Endothelial cell of umbilical vein (primary cell): ENCODE measurements around the gene DISP2. TPM values are rescaled to one million over a fixed set of nuclear protein-coding genes. Genes with fewer than 3 reads are reported as not detected.

ENCODE experiments used
- BruUV-seq: library from RNA; stranded (reverse); fragments of 400-500 nt; replicated peaks from 2 replicates; lab custom pipeline; 2021; lab: Mats Ljungman, UMichigan
- CTCF ChIA-PET: fragments of 300-600, 350-600 bp; sonication (Branson Sonifier 250); formaldehyde crosslinking; loops from one replicate; lab custom pipeline; 2021; ENCODE audit warnings: antibody characterized with exemption, inconsistent platforms; lab: Charles Lee
- POLR2A ChIA-PET: fragments of 300-600, 350-600 bp; sonication (Branson Sonifier 250); formaldehyde crosslinking; loops from one replicate; lab custom pipeline; 2021; ENCODE audit warnings: antibody characterized with exemption, inconsistent platforms; lab: Charles Lee
- DNase-seq: peaks from one replicate; pipeline ENCODE4 v3.0.0-alpha.2; 2011; ENCODE audit warnings: low read depth, low spot score
- FAIRE-seq: peaks from 2 replicates; lab custom pipeline; 2011; peaks lifted over from hg19 to GRCh38; lab: Jason Lieb, UNC
- H2AFZ ChIP-seq: 2 replicates; pipeline ENCODE4 v1.6.0; 2012; ENCODE audit warnings: low read depth, low read length, control low read depth, inconsistent platforms
- H3K27ac ChIP-seq: 2 replicates; pipeline ENCODE4 v1.5.1; 2011; ENCODE audit warnings: low read depth, mild to moderate bottlenecking, control low read depth, low read length, moderate library complexity; ENCODE audit not compliant: insufficient read depth
- H3K27me3 ChIP-seq, 2 experiments: 2 replicates each; pipeline versions ENCODE4 v1.6.0 to v1.6.1; 2011; ENCODE audit warnings: low read length in 2 of 2, mixed read lengths in 1 of 2; ENCODE audit not compliant: control insufficient read depth in 2 of 2, insufficient read depth in 2 of 2
- H3K36me3 ChIP-seq, 2 experiments: 2 replicates in 1 of 2; 3 replicates in 1 of 2; pipeline ENCODE4 v1.5.1; 2011; ENCODE audit warnings: low read length in 2 of 2, mild to moderate bottlenecking in 1 of 2, moderate library complexity in 1 of 2; ENCODE audit not compliant: control insufficient read depth in 2 of 2, insufficient read depth in 2 of 2; ENCODE audit errors: extremely low read depth in 1 of 2
- H3K4me1 ChIP-seq: 3 replicates; pipeline ENCODE4 v1.5.1; 2011; ENCODE audit warnings: mild to moderate bottlenecking, low read length; ENCODE audit not compliant: control insufficient read depth, insufficient read depth; ENCODE audit errors: extremely low read depth
- H3K4me2 ChIP-seq: 2 replicates; pipeline ENCODE4 v1.6.1; 2011; ENCODE audit warnings: low read length, control low read depth, mixed read lengths; ENCODE audit not compliant: insufficient read depth
- H3K4me3 ChIP-seq, 3 experiments: fragments of 200-600 bp in 1 of 3; sonication (generic), shearing (Covaris generic) in 1 of 3; replicated peaks in 1 of 3; 2 replicates each; pipeline ENCODE4 v1.5.1; 2011 to 2016; ENCODE audit warnings: control low read depth in 3 of 3, low read length in 3 of 3, mild to moderate bottlenecking in 2 of 3, inconsistent platforms in 1 of 3, low read depth in 1 of 3, moderate library complexity in 1 of 3; ENCODE audit not compliant: insufficient read depth in 1 of 3
- H3K79me2 ChIP-seq: 2 replicates; pipeline ENCODE4 v1.6.0; 2012; ENCODE audit warnings: low read length, inconsistent platforms; ENCODE audit not compliant: control insufficient read depth, insufficient read depth
- H3K9ac ChIP-seq: replicated peaks from 2 replicates; pipeline ENCODE3; 2011; ENCODE audit warnings: low read length, control low read depth; ENCODE audit not compliant: insufficient read depth; ENCODE audit errors: extremely low read depth
- H3K9me1 ChIP-seq: replicated peaks from 3 replicates; pipeline ENCODE4 v1.6.0; 2011; ENCODE audit warnings: mild to moderate bottlenecking, low read length; ENCODE audit not compliant: control insufficient read depth, insufficient read depth; ENCODE audit errors: extremely low read depth
- H3K9me3 ChIP-seq: replicated peaks from 2 replicates; pipeline ENCODE4 v1.5.1; 2012; ENCODE audit warnings: low read length, inconsistent platforms; ENCODE audit not compliant: control insufficient read depth, insufficient read depth
- H4K20me1 ChIP-seq: replicated peaks from 2 replicates; pipeline ENCODE3; 2011; ENCODE audit warnings: mild to moderate bottlenecking, low read length; ENCODE audit not compliant: control insufficient read depth, insufficient read depth; ENCODE audit errors: extremely low read depth
- CTCF ChIP-seq, 2 donors: IDR thresholded peaks; 1 replicate in 1 of 2; 2 replicates in 1 of 2; pipeline ENCODE4 v1.5.1; 2011; ENCODE audit warnings: low read length in 2 of 2, mild to moderate bottlenecking in 2 of 2, moderate library complexity in 2 of 2, control low read depth in 1 of 2, inconsistent platforms in 1 of 2, low read depth in 1 of 2; ENCODE audit not compliant: insufficient read depth in 1 of 2; ENCODE audit errors: extremely low read depth in 1 of 2
- EZH2 ChIP-seq: IDR thresholded peaks from 2 replicates; pipeline ENCODE4 v1.6.1; 2012; ENCODE audit warnings: borderline replicate concordance, low read depth, mild to moderate bottlenecking, moderate library complexity, low read length, inconsistent platforms; ENCODE audit not compliant: severe bottlenecking
- FOS ChIP-seq: IDR thresholded peaks from 2 replicates; pipeline ENCODE4 v1.6.1; 2011; ENCODE audit warnings: mild to moderate bottlenecking, low read length, moderate library complexity, borderline replicate concordance; ENCODE audit not compliant: insufficient read depth
- GATA2 ChIP-seq: IDR thresholded peaks from 2 replicates; pipeline ENCODE4 v1.7.0; 2011; ENCODE audit warnings: low read depth, mild to moderate bottlenecking, moderate library complexity, mixed read lengths, low read length; ENCODE audit not compliant: insufficient read length, insufficient read depth
- JUN ChIP-seq: IDR thresholded peaks from 2 replicates; pipeline ENCODE4 v1.6.1; 2011; ENCODE audit warnings: borderline replicate concordance, low read depth; ENCODE audit not compliant: insufficient read length, insufficient read depth
- MYC ChIP-seq: IDR thresholded peaks from one replicate; pipeline ENCODE4 v1.6.1; 2011; ENCODE audit warnings: mild to moderate bottlenecking, low read depth, low read length
- POLR2A ChIP-seq: IDR thresholded peaks from 2 replicates; pipeline ENCODE4 v1.6.1; 2012; ENCODE audit warnings: low read depth, mild to moderate bottlenecking, control low read depth, low read length
- POLR2AphosphoS5 ChIP-seq: IDR thresholded peaks from 2 replicates; pipeline ENCODE4 v1.6.1; 2012; ENCODE audit warnings: low read depth, mild to moderate bottlenecking, control low read depth, low read length, moderate library complexity; ENCODE audit not compliant: insufficient read depth
- dilution Hi-C: fragments of 300-500 bp; cut with MboI; formaldehyde crosslinking; loops from one replicate; pipeline ENCODE4 v1.15.0; 2019; ENCODE audit warnings: low sequenced_read_pairs; ENCODE audit not compliant: extremely low pct_ligation_motif_present
- intact Hi-C: fragments of 100-400 bp; cut with micrococcal nuclease; formaldehyde crosslinking; loops from one replicate; pipeline ENCODE4 v1.10.0; 2022
- polyA plus RNA-seq, 4 experiments: library from polyadenylated mRNA; depleted of rRNA in 3 of 4; stranded (reverse) in 3 of 4; unstranded in 1 of 4; fragments of >200 nt; gene quantifications; 2 replicates each; pipeline versions ENCODE4 v1.2.1 to v1.2.3, GENCODE V29; 2011 to 2012; ENCODE audit warnings: missing spikeins in 1 of 4
- total RNA-seq: library from RNA; stranded (reverse); gene quantifications from 2 replicates; pipeline ENCODE4 v1.2.3, GENCODE V29; 2021
- TF ChIP-seq, protein P1 (sequence below): IDR thresholded peaks from 2 replicates; pipeline ENCODE4 v1.6.1; 2011; ENCODE audit not compliant: insufficient read depth, insufficient read length

DISP2 gene
- total and polyA plus RNA-seq, 2 donors (not counting 3 experiments of a cell fraction or from before 2014, with no cell fraction given): 0.10 to 1.2 TPM

GRCh38 chr15:40367686-40368611 lies 9.9 kb downstream of the DISP2 start:
- H3K4me3 ChIP-seq: peak overlapping the region in 2 of 3 experiments; percentile 15 to 22
- H3K9ac ChIP-seq: no peak overlapping the region

More at GRCh38 chr15:40367686-40368611, 9.9 kb downstream of the DISP2 start:
- intact Hi-C loops (loop anchor here (1.0 to 5.0 kb wide), 6 partner anchors 10 to 139 kb away; partner anchors contain the start of genes DISP2, IVD and KNSTRN), dilution Hi-C loops (no loop called here)
- BruUV-seq: no TSS peak
- H3K9me3 ChIP-seq: no peaks in the 10 kb centered on the region
- H3K4me2 ChIP-seq: no peak overlapping the region
- H3K4me1 ChIP-seq: peaks cover 10% of the 10 kb centered on the region
- peak; percentile 97 for FAIRE-seq
- H3K9me1 ChIP-seq: no peaks in the 10 kb centered on the region
- POLR2A ChIA-PET: no interaction called here
- TF ChIP-seq EZH2 (no peak), CTCF (IDR thresholded peaks at IDR 0.05; ENCODE audit: extremely low read depth in 1 of 2, insufficient read depth in 1 of 2, low read depth in 1 of 2, low read length in 2 of 2) (peak; percentile 86 to 98), POLR2AphosphoS5 (peak; percentile 80), FOS (no peak), GATA2 (no peak), MYC (no peak), JUN (no peak), POLR2A (no peak)
- TF ChIP-seq, protein P1, sequence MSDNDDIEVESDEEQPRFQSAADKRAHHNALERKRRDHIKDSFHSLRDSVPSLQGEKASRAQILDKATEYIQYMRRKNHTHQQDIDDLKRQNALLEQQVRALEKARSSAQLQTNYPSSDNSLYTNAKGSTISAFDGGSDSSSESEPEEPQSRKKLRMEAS: peak; percentile 42
- DNase-seq: peak; percentile 85
- H2AFZ ChIP-seq: peak overlapping the region; percentile 92
- no peaks in the 10 kb centered on the region for H3K27me3 ChIP-seq
- H3K36me3 ChIP-seq: no peaks in the 10 kb centered on the region
- H4K20me1 ChIP-seq: no peaks in the 10 kb centered on the region
- H3K79me2 ChIP-seq: no peaks in the 10 kb centered on the region
- H3K27ac ChIP-seq: no peak overlapping the region
- CTCF ChIA-PET: interaction anchor here (0.8 to 9.4 kb wide), 15 partner anchors 10 to 139 kb away, joined by 3 to 60 read pairs (median 4); partner anchors contain the start of genes CCDC9B, DISP2, IVD and KNSTRN
